ENCODE measurements around the gene NAA16. TPM values are rescaled to one million over a fixed set of nuclear protein-coding genes. Genes with fewer than 3 reads are reported as not detected.

The NAA16 gene
- total RNA-seq, 2 experiments from 2014 or later = 23.5 to 32.8 TPM

- no peak for TF ChIP-seq CTCF (IDR thresholded peaks at IDR 0.05)
- H3K9me3 Mint-ChIP-seq = no peaks in the 10 kb centered on the region
- H3K27me3 Mint-ChIP-seq = no peaks in the 10 kb centered on the region
- no peak overlapping the region for H3K4me3 Mint-ChIP-seq
- DNase-seq (no peak), ATAC-seq (no peak)
- no peak overlapping the region for H3K27ac Mint-ChIP-seq
- intact Hi-C loops (cut with micrococcal nuclease) = loop anchor here (10.0 kb wide), 1 partner anchor 267 kb away; no protein-coding TSS in a partner anchor
- H3K36me3 Mint-ChIP-seq (ENCODE audit: low read depth) = no peaks in the 10 kb centered on the region
- POLR2A ChIA-PET = no interaction called here
- peaks cover 12% of the 10 kb centered on the region for H3K4me1 Mint-ChIP-seq (ENCODE audit: low read depth)
- CTCF ChIA-PET = interaction anchor here (0.9 to 1.2 kb wide), 2 partner anchors 10 to 13 kb away, joined by 4 to 5 read pairs; no protein-coding TSS in a partner anchor
Observed at GRCh38 chr13:41387576-41387975, 76.5 kb downstream of the NAA16 start.

- no peaks in the 10 kb centered on the region for H3K36me3 Mint-ChIP-seq (ENCODE audit: low read depth)
- POLR2A ChIA-PET = no interaction called here
- no peak overlapping the region for H3K27ac Mint-ChIP-seq
- no peaks in the 10 kb centered on the region for H3K27me3 Mint-ChIP-seq
- intact Hi-C loops (cut with micrococcal nuclease) = loop anchor here (10.0 kb wide), 1 partner anchor 266 kb away; no protein-coding TSS in a partner anchor
- no peak overlapping the region for H3K4me3 Mint-ChIP-seq
- H3K4me1 Mint-ChIP-seq (ENCODE audit: low read depth) = peaks cover 8% of the 10 kb centered on the region
- CTCF ChIA-PET = interaction anchor here (1.2 to 1.9 kb wide), 2 partner anchors 13 to 264 kb away, joined by 4 to 5 read pairs; no protein-coding TSS in a partner anchor
- no peak for TF ChIP-seq CTCF (IDR thresholded peaks at IDR 0.05)
- no peak for ATAC-seq
- DNase-seq = no peak
- no peaks in the 10 kb centered on the region for H3K9me3 Mint-ChIP-seq
Observed at GRCh38 chr13:41388143-41388881, 77.2 kb downstream of the NAA16 start.

GRCh38 chr13:41389580-41389979, 78.5 kb downstream of the NAA16 start:
- ChIA-PET CTCF (interaction anchor here (1.0 to 1.9 kb wide), 6 partner anchors 9 to 269 kb away, joined by 3 to 4 read pairs (median 3); no protein-coding TSS in a partner anchor), POLR2A (interaction anchor here (0.6 to 1.1 kb wide), 2 partner anchors 32 to 1656 kb away, joined by 3 to 4 read pairs; no protein-coding TSS in a partner anchor)
- Mint-ChIP-seq H3K4me3 (no peak overlapping the region), H3K9me3 (no peaks in the 10 kb centered on the region), H3K4me1 (ENCODE audit: low read depth) (peaks cover 5% of the 10 kb centered on the region), H3K27ac (no peak overlapping the region), H3K36me3 (ENCODE audit: low read depth) (no peaks in the 10 kb centered on the region), H3K27me3 (no peaks in the 10 kb centered on the region)
- intact Hi-C loops (cut with micrococcal nuclease) = loop anchor here (10.0 kb wide), 1 partner anchor 265 kb away; no protein-coding TSS in a partner anchor
- no peak for ATAC-seq
- TF ChIP-seq CTCF (IDR thresholded peaks at IDR 0.05) = no peak
- DNase-seq = no peak

GRCh38 chr13:41394166-41394565, 83.1 kb downstream of the NAA16 start:
- intact Hi-C loops (cut with micrococcal nuclease) = no loop called here
- H3K4me3 Mint-ChIP-seq = no peak overlapping the region
- ATAC-seq = no peak

More at GRCh38 chr13:41394166-41394565, 83.1 kb downstream of the NAA16 start:
- no peak for TF ChIP-seq CTCF (IDR thresholded peaks at IDR 0.05)
- CTCF ChIA-PET = no interaction called here
- POLR2A ChIA-PET = no interaction called here
- Mint-ChIP-seq H3K4me1 (ENCODE audit: low read depth) (peaks cover 3% of the 10 kb centered on the region), H3K9me3 (no peaks in the 10 kb centered on the region), H3K36me3 (ENCODE audit: low read depth) (no peaks in the 10 kb centered on the region), H3K27ac (no peak overlapping the region), H3K27me3 (no peaks in the 10 kb centered on the region)
- no peak for DNase-seq

Data from activated CD8-positive, alpha-beta T cell treated with anti-CD3 and anti-CD28 coated beads for 36 hours (primary cell).